A549 (cell line): Measurements from ENCODE around the gene GJB2. TPM values are rescaled to one million over a fixed set of nuclear protein-coding genes. Genes with fewer than 3 reads are reported as not detected.

ENCODE experiments used
- ATAC-seq, 2 experiments: fragments of 200-7000 bp in 1 of 2; fragments of >200 bp in 1 of 2; cut with Nextera tagmentation in 1 of 2; cut with Tn5 transposase in 1 of 2; 3 replicates each; pipeline versions ENCODE4 v1.8.0 to v1.9.1; 2018 to 2020; ENCODE audit warnings: mild to moderate bottlenecking in 1 of 2, moderate library complexity in 1 of 2
- CTCF ChIA-PET: fragments of 300-600 bp; sonication (Branson Sonifier 250); formaldehyde crosslinking; extraction: SDS; loops from one replicate; lab custom pipeline; 2021; ENCODE audit warnings: antibody characterized with exemption, inconsistent platforms; lab: Yijun Ruan, JAX
- POLR2A ChIA-PET: fragments of 350-600 bp; formaldehyde crosslinking; extraction: SDS; loops from one replicate; lab custom pipeline; 2021; ENCODE audit warnings: antibody characterized with exemption, inconsistent platforms; lab: Yijun Ruan, JAX
- DNase-seq, 2 experiments: peaks; one replicate each; pipeline versions ENCODE4 v3.0.0 to v3.0.0-alpha.2; 2011 to 2016; ENCODE audit warnings: low read depth in 1 of 2, low spot score in 1 of 2
- FAIRE-seq: peaks from 2 replicates; lab custom pipeline; 2011; peaks lifted over from hg19 to GRCh38; lab: Jason Lieb, UNC
- H3K27ac ChIP-seq, 2 experiments: fragments of >200 bp; sonication (Bioruptor Twin); formaldehyde crosslinking; 3 replicates each; pipeline ENCODE4 v1.5.1; 2016 to 2017
- H3K4me1 ChIP-seq: fragments of >200 bp; sonication (Bioruptor Twin); formaldehyde crosslinking; 3 replicates; pipeline ENCODE4 v1.6.1; 2016
- H3K4me2 ChIP-seq: fragments of >200 bp; sonication (Bioruptor Twin); formaldehyde crosslinking; 3 replicates; pipeline ENCODE4 v1.6.1; 2016
- H3K4me3 ChIP-seq: fragments of >200 bp; sonication (Bioruptor Twin); formaldehyde crosslinking; 3 replicates; pipeline ENCODE4 v1.5.1; 2016
- H3K9me3 ChIP-seq: fragments of >200 bp; sonication (Bioruptor Twin); formaldehyde crosslinking; 3 replicates; pipeline ENCODE4 v1.6.1; 2016
- ATOH8 ChIP-seq: fragments of 250-450 bp; sonication (Bioruptor Pico); IDR thresholded peaks from 2 replicates; pipeline ENCODE4 v1.5.0; 2020; ENCODE audit warnings: low read depth, mild to moderate bottlenecking, moderate library complexity
- CBX8 ChIP-seq: fragments of 200-600 bp; sonication (generic); IDR thresholded peaks from 2 replicates; pipeline ENCODE4 v1.6.1; 2016
- CTCF ChIP-seq: fragments of >200 bp; sonication (Bioruptor Twin); formaldehyde crosslinking; IDR thresholded peaks from 3 replicates; pipeline ENCODE4 v1.5.1; 2016
- E2F6 ChIP-seq: IDR thresholded peaks from 2 replicates; pipeline ENCODE4 v1.6.1; 2012; ENCODE audit warnings: low read depth, borderline replicate concordance
- EHMT2 ChIP-seq: fragments of 200-600 bp; sonication (generic); IDR thresholded peaks from 2 replicates; pipeline ENCODE4 v1.6.1; 2016; ENCODE audit warnings: antibody characterized with exemption, low read depth, mild to moderate bottlenecking, moderate library complexity
- ESRRA ChIP-seq: fragments of 150-350 bp; IDR thresholded peaks from 2 replicates; pipeline ENCODE4 v1.6.1; 2014; ENCODE audit warnings: mild to moderate bottlenecking, low read length, borderline replicate concordance
- GATA3 ChIP-seq: IDR thresholded peaks from 2 replicates; pipeline ENCODE4 v1.6.1; 2012; ENCODE audit warnings: borderline replicate concordance
- HDAC2 ChIP-seq: fragments of 200-600 bp; sonication (generic); IDR thresholded peaks from 2 replicates; pipeline ENCODE4 v1.6.1; 2016
- HEYL ChIP-seq: fragments of 250-450 bp; sonication (Bioruptor Pico); IDR thresholded peaks from 2 replicates; pipeline ENCODE4 v1.8.0; 2021; ENCODE audit warnings: mild to moderate bottlenecking, moderate library complexity
- HOXB13 ChIP-seq: fragments of 250-450 bp; sonication (Bioruptor Pico); IDR thresholded peaks from 2 replicates; pipeline ENCODE4 v1.5.0; 2020; ENCODE audit warnings: low read depth, mild to moderate bottlenecking, moderate library complexity
- KDM5A ChIP-seq: fragments of 200-600 bp; sonication (generic); IDR thresholded peaks from 2 replicates; pipeline ENCODE4 v1.6.1; 2016; ENCODE audit warnings: antibody characterized with exemption, mild to moderate bottlenecking
- MAFK ChIP-seq: fragments of 450-650 bp; IDR thresholded peaks from 2 replicates; pipeline ENCODE4 v1.6.1; 2014; ENCODE audit not compliant: partially characterized antibody
- MAX ChIP-seq: IDR thresholded peaks from 2 replicates; pipeline ENCODE4 v1.6.1; 2012
- MAZ ChIP-seq: fragments of 150-350 bp; IDR thresholded peaks from 2 replicates; pipeline ENCODE4 v1.6.1; 2014; ENCODE audit warnings: antibody characterized with exemption, low read depth, low read length, borderline replicate concordance
- MYC ChIP-seq: IDR thresholded peaks from 2 replicates; pipeline ENCODE4 v1.6.1; 2012; ENCODE audit warnings: mild to moderate bottlenecking, inconsistent platforms, low read length, improper control_type of control experiment, borderline replicate concordance
- NFE2L2 ChIP-seq: fragments of 150-350 bp; conservative IDR thresholded peaks from 2 replicates; pipeline ENCODE4 v1.6.1; 2014; ENCODE audit warnings: low read length
- NPAS2 ChIP-seq: fragments of 250-450 bp; sonication (Bioruptor Pico); IDR thresholded peaks from 2 replicates; pipeline ENCODE4 v1.8.0; 2022; ENCODE audit warnings: mild to moderate bottlenecking, moderate library complexity, borderline replicate concordance
- POLR2A ChIP-seq: IDR thresholded peaks from 2 replicates; pipeline ENCODE4 v1.6.1; 2012; ENCODE audit warnings: mild to moderate bottlenecking, low read length
- POLR2AphosphoS2 ChIP-seq: conservative IDR thresholded peaks from 2 replicates; pipeline ENCODE4 v1.6.1; 2012; ENCODE audit warnings: low read length, improper control_type of control experiment, inconsistent platforms
- RAD21 ChIP-seq, 2 experiments: fragments of >200 bp in 1 of 2; sonication (Bioruptor Twin) in 1 of 2; formaldehyde crosslinking in 1 of 2; IDR thresholded peaks in 1 of 2; conservative IDR thresholded peaks in 1 of 2; 2 replicates in 1 of 2; 3 replicates in 1 of 2; pipeline ENCODE4 v1.6.1; 2012 to 2018; ENCODE audit warnings: inconsistent platforms in 1 of 2
- RCOR1 ChIP-seq: fragments of 150-350 bp; IDR thresholded peaks from 2 replicates; pipeline ENCODE4 v1.6.1; 2014; ENCODE audit warnings: antibody characterized with exemption, low read length, low read depth
- REST ChIP-seq: fragments of 200-600 bp; sonication (generic); IDR thresholded peaks from 2 replicates; pipeline ENCODE4 v1.6.1; 2016; ENCODE audit warnings: antibody characterized with exemption, mild to moderate bottlenecking, moderate library complexity
- SMC3 ChIP-seq: fragments of >200 bp; sonication (Bioruptor Twin); formaldehyde crosslinking; IDR thresholded peaks from 3 replicates; pipeline ENCODE4 v1.6.1; 2018; ENCODE audit warnings: inconsistent platforms
- TFCP2L1 ChIP-seq: fragments of 250-450 bp; sonication (Bioruptor Pico); IDR thresholded peaks from 2 replicates; pipeline ENCODE4 v1.5.0; 2021; ENCODE audit warnings: mild to moderate bottlenecking
- ZFP36 ChIP-seq: fragments of 450-650 bp; IDR thresholded peaks from 2 replicates; pipeline ENCODE4 v1.6.1; 2014; ENCODE audit warnings: borderline replicate concordance; ENCODE audit not compliant: partially characterized antibody
- WGBS: methylation state at CpG from one replicate; pipeline ENCODE4 v1.1.6; 2017; ENCODE audit errors: missing lambda C conversion rate; 5-methylcytosine and 5-hydroxymethylcytosine counted together
- polyA plus RNA-seq, 4 experiments: library from polyadenylated mRNA; depleted of rRNA in 3 of 4; stranded (reverse); fragments of >200 nt; fragmentation: RNase III in 1 of 4; extraction: RNeasy Plus Mini Kit Qiagen cat#74134 plus additional on column Dnase treatment in 1 of 4; gene quantifications; 2 replicates in 3 of 4; 3 replicates in 1 of 4; pipeline ENCODE4 v1.2.3, GENCODE V29; 2011 to 2017

GJB2 gene
- polyA plus RNA-seq, 2 of the 4 experiments (the other 2 are of a cell fraction) = 0.40 to 0.66 TPM

- WGBS = 69% methylated on average over 1 of the region's 1 CpG
- POLR2A ChIA-PET = no interaction called here
- DNase-seq (no peak), ATAC-seq (no peak), FAIRE-seq (no peak)
- CTCF ChIA-PET = interaction anchor here (1.3 to 3.9 kb wide), 2 partner anchors 13 to 226 kb away, joined by 4 to 24 read pairs; no protein-coding TSS in a partner anchor
- H3K4me1 ChIP-seq = peaks cover 11% of the 10 kb centered on the region; the same call in 2 of the 3 replicates
- TF ChIP-seq MYC = no peak
- H3K4me2 ChIP-seq = peak overlapping the region; percentile 36; the same call in 1 of the 3 replicates
- no peak overlapping the region for H3K4me3 ChIP-seq
- no peaks in the 10 kb centered on the region; the same call in 2 of the 3 replicates for H3K9me3 ChIP-seq
- no peak overlapping the region for H3K27ac ChIP-seq
Measured at GRCh38 chr13:20198781-20199180, 6.0 kb upstream of the GJB2 start.

GRCh38 chr13:20197361-20197834 lies 4.7 kb upstream of the GJB2 start:
- FAIRE-seq = no peak
- WGBS = 20% methylated on average over 5 of the region's 5 CpGs
- H3K4me3 ChIP-seq = no peak overlapping the region
- POLR2A ChIA-PET = no interaction called here
- peak; percentile 60 for TF ChIP-seq CTCF
- TF ChIP-seq HDAC2 = no peak
- TF ChIP-seq RAD21 (conservative IDR thresholded peaks at IDR 0.05 in 1 of 2, IDR thresholded peaks at IDR 0.05 in 1 of 2) = peak; percentile 52 to 55; a peak in 4 of 5 replicates
- no peak for TF ChIP-seq CBX8
- 0 out of 3 replicates have a peak, but pooled peaks have one; percentile 17 for TF ChIP-seq SMC3
- TF ChIP-seq RCOR1 = no peak
- TF ChIP-seq TFCP2L1 = no peak
- no peak for TF ChIP-seq HEYL
- TF ChIP-seq MYC = no peak
- no peak for TF ChIP-seq MAX
- no peak for TF ChIP-seq EHMT2
- TF ChIP-seq NFE2L2 = no peak
- TF ChIP-seq ZFP36 = no peak
- no peak for TF ChIP-seq NPAS2
- TF ChIP-seq MAZ = no peak
- TF ChIP-seq ATOH8 (CRISPR knock-in tag) = no peak
- no peak for TF ChIP-seq GATA3
- TF ChIP-seq MAFK = no peak
- no peak for TF ChIP-seq HOXB13 (CRISPR knock-in tag)
- TF ChIP-seq KDM5A = no peak
- no peak for TF ChIP-seq ESRRA
- no peak for TF ChIP-seq POLR2A
- TF ChIP-seq E2F6 = no peak
- TF ChIP-seq POLR2AphosphoS2 = no peak
- TF ChIP-seq REST = no peak
- TF ChIP-seq, all 56 proteins: peak for 3
- Histone ChIP-seq H3K9me3 (no peaks in the 10 kb centered on the region; the same call in 2 of the 3 replicates), H3K4me2 (peak overlapping the region; percentile 21; the same call in 1 of the 3 replicates), H3K27ac (no peak overlapping the region), H3K4me1 (peaks cover 11% of the 10 kb centered on the region; the same call in 2 of the 3 replicates)
- peak in 1 of 2 experiments; percentile 51; a peak in 3 of 6 replicates for ATAC-seq
- peak; percentile 31 for DNase-seq
- CTCF ChIA-PET = interaction anchor here (0.7 to 3.9 kb wide), 25 partner anchors 10 to 673 kb away, joined by 3 to 24 read pairs (median 3); no protein-coding TSS in a partner anchor
